ENCODE measurements around the gene ZNF160.
"Not testable (repeated sequence)": the region's sequence is repeated elsewhere in the genome, so short reads cannot be mapped to it uniquely, and the experiment has no call there.

Gene ZNF160

DNA sequence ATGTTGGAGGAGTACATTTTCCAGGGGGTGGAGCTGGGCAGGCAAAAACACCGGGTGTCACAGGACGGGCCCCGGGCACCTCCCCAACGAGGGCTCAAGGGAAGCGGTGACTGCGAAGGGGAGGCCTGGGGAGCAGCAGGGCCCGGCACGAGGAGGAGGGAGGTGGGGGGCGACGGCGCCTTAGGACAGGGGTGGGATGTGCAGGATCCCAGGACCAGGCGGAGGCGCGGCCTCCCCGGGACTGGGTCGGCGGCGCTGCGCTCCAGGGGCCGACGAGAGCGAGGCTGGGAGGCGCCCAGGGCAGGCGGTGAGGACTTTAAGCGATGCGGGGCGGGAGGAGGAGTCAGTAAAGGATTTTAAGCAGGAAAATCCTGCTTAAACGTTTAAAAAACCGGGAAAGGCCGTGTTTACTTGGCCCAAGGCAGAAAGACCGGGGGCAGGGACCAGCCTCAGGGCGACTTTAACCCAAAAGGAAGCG lies 427 bp downstream of the ZNF160 start:
- H2AFZ ChIP-seq (ENCODE audit: low read depth, low read length): no peak overlapping the region
- peak overlapping the region; percentile 84 for H3K4me3 ChIP-seq (ENCODE audit: low read length)
- peaks cover 13% of the 10 kb centered on the region for H3K4me1 ChIP-seq (ENCODE audit: insufficient read depth, low read length)
- H3K9me3 ChIP-seq (ENCODE audit: low read length): peaks cover 9% of the 10 kb centered on the region
- H3K36me3 ChIP-seq (ENCODE audit: insufficient read depth, low read length): peaks cover 19% of the 10 kb centered on the region
- H3K27me3 ChIP-seq (ENCODE audit: insufficient read depth, low read length): no peaks in the 10 kb centered on the region

DNA sequence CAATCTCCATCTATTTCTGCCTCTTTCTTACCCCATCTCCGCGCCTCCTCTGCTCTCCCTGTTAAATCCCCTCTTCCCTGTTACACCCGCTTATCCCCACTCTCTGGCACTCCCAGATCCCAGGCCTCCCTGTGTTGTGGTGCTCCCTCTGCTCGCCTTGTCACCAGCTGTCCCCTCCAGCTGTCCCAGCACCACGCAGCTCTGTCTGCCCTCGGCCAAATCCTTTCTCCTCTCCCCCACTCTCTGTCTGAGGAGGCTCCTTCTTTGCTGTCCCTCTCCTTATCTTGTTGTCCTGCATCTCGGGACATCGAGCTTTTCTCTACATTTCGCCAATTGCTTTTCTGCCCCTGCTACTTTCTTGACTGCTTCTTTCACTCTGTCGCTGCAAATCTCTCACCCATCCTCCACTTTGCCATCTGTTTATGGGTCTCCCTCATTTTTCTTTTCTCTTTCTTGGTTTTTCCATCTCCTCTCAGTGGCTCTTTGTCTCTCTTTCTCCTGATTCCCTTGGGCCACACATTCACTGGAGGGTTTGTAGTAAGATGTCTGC lies 941 bp downstream of the ZNF160 start:
- peak overlapping the region; percentile 84 for H3K4me3 ChIP-seq (ENCODE audit: low read length)
- H3K27me3 ChIP-seq (ENCODE audit: insufficient read depth, low read length): no peaks in the 10 kb centered on the region
- H3K4me1 ChIP-seq (ENCODE audit: insufficient read depth, low read length): peaks cover 13% of the 10 kb centered on the region
- peaks cover 10% of the 10 kb centered on the region for H3K9me3 ChIP-seq (ENCODE audit: low read length)
- H3K36me3 ChIP-seq (ENCODE audit: insufficient read depth, low read length): peaks cover 24% of the 10 kb centered on the region
- no peak overlapping the region for H2AFZ ChIP-seq (ENCODE audit: low read depth, low read length)

DNA sequence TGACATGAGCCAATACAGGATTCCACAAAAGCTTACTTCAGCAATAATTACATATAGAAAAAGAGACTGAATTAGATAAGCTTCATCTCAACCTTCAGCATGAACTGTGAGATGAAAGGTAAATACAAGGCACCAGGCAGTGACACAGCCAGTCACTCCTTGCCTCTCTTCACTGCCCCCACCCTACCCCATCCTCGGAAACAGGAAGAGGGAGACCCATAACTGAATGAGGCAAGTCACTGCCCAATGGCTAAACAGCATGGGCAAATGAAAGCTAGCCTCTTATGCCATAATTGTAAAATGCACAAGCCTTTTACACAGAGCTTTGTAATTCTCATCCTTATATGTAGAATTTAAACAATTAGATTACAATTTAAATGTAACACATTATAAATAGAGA lies 1.7 kb downstream of the ZNF160 start:
- H3K4me3 ChIP-seq (ENCODE audit: low read length): peak overlapping the region; percentile 84

DNA sequence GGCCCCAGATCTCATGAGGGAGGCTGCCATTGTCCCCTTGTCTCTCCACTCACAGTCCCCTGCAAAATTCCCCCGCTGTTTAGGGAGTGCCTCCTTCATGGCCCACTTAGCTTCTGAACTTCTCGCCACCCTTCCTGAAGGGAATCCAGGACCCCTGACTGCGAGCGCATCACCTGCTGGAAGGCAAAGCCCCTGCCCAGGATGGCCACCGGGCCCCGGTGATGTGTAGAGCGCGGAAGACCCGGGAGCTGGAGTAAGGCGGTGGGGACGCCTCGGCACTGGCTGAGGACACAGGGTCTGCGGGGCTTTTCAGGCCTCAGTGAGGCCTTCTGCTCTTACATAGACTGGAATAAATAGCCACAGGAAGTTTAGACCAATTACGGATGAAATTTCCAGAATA lies 4.7 kb downstream of the ZNF160 start:
- not testable (repeated sequence) for H3K27me3 ChIP-seq (ENCODE audit: insufficient read depth, low read length); H3K4me3 ChIP-seq (ENCODE audit: low read length); H2AFZ ChIP-seq (ENCODE audit: low read depth, low read length)
- Histone ChIP-seq H3K9me3 (ENCODE audit: low read length) (peaks cover 13% of the 10 kb centered on the region), H3K4me1 (ENCODE audit: insufficient read depth, low read length) (peaks cover 13% of the 10 kb centered on the region), H3K36me3 (ENCODE audit: insufficient read depth, low read length) (peaks cover 39% of the 10 kb centered on the region)

More for the DNA sequence above, 1.7 kb downstream of the ZNF160 start:
- H3K36me3 ChIP-seq (ENCODE audit: insufficient read depth, low read length): peaks cover 24% of the 10 kb centered on the region
- H3K9me3 ChIP-seq (ENCODE audit: low read length): peaks cover 10% of the 10 kb centered on the region
- H3K27me3 ChIP-seq (ENCODE audit: insufficient read depth, low read length): no peaks in the 10 kb centered on the region
- H2AFZ ChIP-seq (ENCODE audit: low read depth, low read length): no peak overlapping the region
- H3K4me1 ChIP-seq (ENCODE audit: insufficient read depth, low read length): peaks cover 13% of the 10 kb centered on the region

DNA sequence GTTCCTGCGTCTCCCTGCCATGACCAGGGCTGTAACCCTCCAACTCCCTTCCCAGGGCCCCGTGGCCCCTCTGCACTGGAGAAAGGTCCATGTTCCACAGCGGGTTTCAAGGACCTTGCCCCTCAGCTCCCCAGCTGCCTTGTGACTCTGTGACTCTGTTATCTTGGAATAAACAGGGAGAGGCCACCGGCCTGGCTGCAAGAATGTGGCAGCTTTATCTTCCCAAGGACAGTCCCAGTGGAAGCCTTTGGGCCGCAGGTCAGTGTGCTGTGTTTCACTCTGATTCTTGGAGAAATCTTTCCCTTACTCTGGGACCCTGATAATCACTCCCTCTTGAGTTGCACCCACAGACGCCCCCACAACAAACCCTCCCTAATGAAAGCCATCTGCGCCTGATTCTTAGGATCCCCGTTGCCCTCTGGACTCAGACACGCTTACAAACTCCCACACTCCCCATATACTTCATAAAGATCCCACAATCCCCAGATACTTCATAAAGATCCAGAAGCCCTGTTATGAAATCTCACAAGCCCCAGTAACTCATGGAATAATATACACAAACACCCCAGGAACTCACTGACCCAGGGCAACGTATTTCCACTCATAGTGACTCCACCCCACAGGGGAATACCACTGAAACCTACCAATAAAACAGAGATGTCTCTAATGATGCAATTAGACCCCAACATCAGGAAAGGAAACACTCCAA lies 6.1 kb downstream of the ZNF160 start:
- H2AFZ ChIP-seq (ENCODE audit: low read depth, low read length); H3K4me3 ChIP-seq (ENCODE audit: low read length); H3K27me3 ChIP-seq (ENCODE audit: insufficient read depth, low read length); H3K4me1 ChIP-seq (ENCODE audit: insufficient read depth, low read length): not testable (repeated sequence)
- H3K9me3 ChIP-seq (ENCODE audit: low read length): peaks cover 13% of the 10 kb centered on the region
- H3K36me3 ChIP-seq (ENCODE audit: insufficient read depth, low read length): peaks cover 43% of the 10 kb centered on the region

DNA sequence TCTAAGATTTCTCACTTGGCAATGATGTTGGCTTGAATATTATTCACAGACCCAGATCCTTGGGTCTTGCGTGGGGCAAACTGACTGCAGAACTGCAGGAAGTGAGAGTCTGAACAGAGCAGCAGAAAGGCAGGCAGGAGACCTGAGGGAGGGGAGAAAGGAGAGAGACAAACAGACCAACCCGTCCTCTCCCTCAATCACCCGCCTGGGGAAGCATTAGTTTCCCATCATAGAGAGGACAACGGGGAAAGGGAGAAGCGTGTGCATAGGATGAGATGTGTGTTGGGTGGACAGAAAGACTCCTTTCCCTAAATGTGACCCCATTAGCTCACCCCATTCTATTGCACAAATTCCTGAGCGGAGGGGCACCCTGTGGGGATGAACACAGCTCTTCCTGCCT lies 6.6 kb downstream of the ZNF160 start:
- Histone ChIP-seq H3K36me3 (ENCODE audit: insufficient read depth, low read length) (peaks cover 47% of the 10 kb centered on the region), H3K9me3 (ENCODE audit: low read length) (peaks cover 13% of the 10 kb centered on the region)
- not testable (repeated sequence) for H3K4me1 ChIP-seq (ENCODE audit: insufficient read depth, low read length); H3K4me3 ChIP-seq (ENCODE audit: low read length); H2AFZ ChIP-seq (ENCODE audit: low read depth, low read length); H3K27me3 ChIP-seq (ENCODE audit: insufficient read depth, low read length)

DNA sequence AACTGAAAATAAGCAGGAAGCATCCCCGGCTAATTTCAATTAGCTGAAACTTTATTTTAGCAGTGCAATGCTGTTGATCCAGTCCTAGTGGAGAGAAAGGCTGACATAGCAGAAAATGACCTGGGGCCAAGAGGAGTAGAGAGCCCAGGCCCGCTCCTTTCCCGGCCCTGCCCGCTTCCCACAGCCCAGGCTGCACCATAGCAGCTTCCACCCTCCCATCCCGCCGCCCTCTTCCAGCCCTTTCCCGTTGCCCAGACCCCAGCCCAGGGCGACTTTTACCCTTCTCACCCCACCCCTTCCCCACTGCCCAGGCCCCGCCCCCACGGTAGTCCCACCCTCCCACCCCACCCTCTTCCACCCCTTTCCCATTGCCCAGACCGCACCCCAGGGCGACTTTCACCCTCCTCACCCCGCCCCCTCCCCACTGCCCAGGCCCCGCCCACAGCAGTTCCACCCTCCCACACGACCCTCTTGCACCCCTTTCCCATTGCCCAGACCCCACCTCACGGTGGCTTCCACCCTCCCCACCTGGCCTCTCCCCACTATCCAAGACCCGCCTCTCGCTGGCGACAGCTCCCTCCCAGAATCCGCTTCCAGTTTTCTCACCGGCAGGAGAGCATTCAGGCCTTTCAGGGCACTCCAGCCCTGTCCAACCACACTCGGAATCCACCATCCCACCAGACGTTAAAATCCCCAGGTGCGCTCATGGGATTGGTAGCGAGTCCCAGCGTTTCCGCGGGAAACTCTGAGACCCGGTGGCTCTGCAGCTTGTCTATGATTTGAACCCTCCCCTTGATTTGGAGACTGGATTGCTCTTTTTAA lies 8.3 kb downstream of the ZNF160 start:
- no peak overlapping the region for H2AFZ ChIP-seq (ENCODE audit: low read depth, low read length)
- H3K4me3 ChIP-seq (ENCODE audit: low read length): no peak overlapping the region
- H3K4me1 ChIP-seq (ENCODE audit: insufficient read depth, low read length): no peaks in the 10 kb centered on the region
- H3K36me3 ChIP-seq (ENCODE audit: insufficient read depth, low read length): peaks cover 59% of the 10 kb centered on the region
- H3K9me3 ChIP-seq (ENCODE audit: low read length): peaks cover 13% of the 10 kb centered on the region
- no peaks in the 10 kb centered on the region for H3K27me3 ChIP-seq (ENCODE audit: insufficient read depth, low read length)

DNA sequence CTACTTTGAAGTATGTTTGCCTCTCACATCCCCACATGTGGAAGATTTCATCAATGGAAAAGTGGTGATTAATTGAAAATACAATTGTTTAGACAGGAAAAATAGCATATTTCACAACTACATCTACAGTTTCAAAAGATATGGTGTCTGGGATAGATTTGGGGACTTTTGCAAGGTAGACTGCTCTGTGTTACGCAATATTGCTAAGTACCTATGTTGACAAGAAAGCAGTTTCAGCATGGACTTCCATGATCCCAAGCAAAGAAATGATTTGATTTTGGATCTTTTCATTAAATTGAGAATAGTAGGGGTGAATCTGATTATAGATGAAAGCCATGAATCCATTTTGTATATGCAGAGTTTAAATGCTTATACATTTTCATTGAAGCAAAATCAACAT lies 10.5 kb downstream of the ZNF160 start:
- H3K4me1 ChIP-seq (ENCODE audit: insufficient read depth, low read length): no peaks in the 10 kb centered on the region
- H3K4me3 ChIP-seq (ENCODE audit: low read length): no peak overlapping the region
- H3K36me3 ChIP-seq (ENCODE audit: insufficient read depth, low read length): peaks cover 61% of the 10 kb centered on the region
- peaks cover 4% of the 10 kb centered on the region for H3K9me3 ChIP-seq (ENCODE audit: low read length)
- H2AFZ ChIP-seq (ENCODE audit: low read depth, low read length): no peak overlapping the region
- H3K27me3 ChIP-seq (ENCODE audit: insufficient read depth, low read length): no peaks in the 10 kb centered on the region

DNA sequence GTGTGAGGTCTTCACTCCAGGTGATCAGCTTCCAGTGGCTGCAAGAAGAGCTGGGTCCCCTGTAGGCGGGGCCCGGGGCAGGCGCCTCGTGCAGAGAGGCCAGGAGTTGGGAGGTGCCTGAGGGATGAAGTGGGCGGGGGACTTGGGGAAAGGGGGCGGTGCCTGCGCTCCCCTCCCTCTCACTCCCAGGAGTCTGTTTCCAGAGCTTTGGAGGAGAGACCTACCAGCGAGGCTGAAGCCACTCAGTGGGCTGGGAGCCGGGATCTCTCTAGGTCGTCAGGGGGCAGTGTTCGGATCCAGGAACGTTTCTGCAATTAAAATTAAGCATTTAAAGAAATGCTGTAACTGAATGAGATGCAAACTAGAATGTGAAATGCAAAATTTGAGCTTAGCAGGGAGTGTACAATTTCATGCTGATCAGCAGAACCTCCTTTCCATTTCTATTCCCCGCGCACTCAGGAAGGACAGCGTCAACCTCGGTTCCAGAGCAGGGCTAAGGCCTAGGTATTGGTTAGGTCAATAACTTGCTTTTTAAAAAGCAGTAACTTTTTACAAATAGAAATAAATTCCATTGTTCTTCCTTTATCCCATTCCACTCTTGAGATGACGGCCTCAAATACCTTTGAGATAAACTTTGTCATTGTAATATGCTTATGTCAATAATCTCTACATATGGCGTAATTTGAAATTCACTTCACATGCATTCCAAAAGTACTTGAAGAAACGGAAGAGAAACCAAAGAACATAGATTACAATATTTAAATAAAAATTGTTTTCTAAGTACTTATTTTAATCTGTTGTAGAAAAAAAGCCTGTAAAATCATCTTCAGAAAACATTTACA lies 11.6 kb downstream of the ZNF160 start:
- H3K36me3 ChIP-seq (ENCODE audit: insufficient read depth, low read length): peaks cover 63% of the 10 kb centered on the region
- H3K4me1 ChIP-seq (ENCODE audit: insufficient read depth, low read length): no peaks in the 10 kb centered on the region
- no peaks in the 10 kb centered on the region for H3K27me3 ChIP-seq (ENCODE audit: insufficient read depth, low read length)
- no peak overlapping the region for H3K4me3 ChIP-seq (ENCODE audit: low read length)
- H2AFZ ChIP-seq (ENCODE audit: low read depth, low read length): no peak overlapping the region
- H3K9me3 ChIP-seq (ENCODE audit: low read length): peaks cover 4% of the 10 kb centered on the region

DNA sequence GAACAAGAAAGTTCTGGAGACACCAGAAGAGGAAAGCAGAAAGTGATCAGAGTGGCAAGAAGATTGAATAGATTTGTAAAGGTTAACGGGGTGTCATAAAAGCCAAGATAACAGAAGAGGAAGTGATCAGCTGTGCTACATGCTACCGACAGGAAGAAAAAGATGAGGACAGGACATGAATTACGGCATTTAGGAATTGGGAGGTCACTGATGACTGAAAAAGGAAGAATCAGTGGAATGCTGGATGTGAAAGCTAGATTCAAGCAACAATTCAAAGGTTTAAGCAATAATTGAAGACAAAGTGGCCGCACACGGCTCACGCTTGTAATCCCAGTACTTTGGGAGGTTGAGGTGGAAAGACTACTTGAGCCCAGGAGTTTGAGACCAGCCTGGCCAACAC lies 15.1 kb downstream of the ZNF160 start:
- Histone ChIP-seq H3K36me3 (ENCODE audit: insufficient read depth, low read length) (peaks cover 80% of the 10 kb centered on the region), H3K4me1 (ENCODE audit: insufficient read depth, low read length) (no peaks in the 10 kb centered on the region), H2AFZ (ENCODE audit: low read depth, low read length) (no peak overlapping the region), H3K9me3 (ENCODE audit: low read length) (peaks cover 8% of the 10 kb centered on the region), H3K27me3 (ENCODE audit: insufficient read depth, low read length) (no peaks in the 10 kb centered on the region), H3K4me3 (ENCODE audit: low read length) (no peak overlapping the region)

DNA sequence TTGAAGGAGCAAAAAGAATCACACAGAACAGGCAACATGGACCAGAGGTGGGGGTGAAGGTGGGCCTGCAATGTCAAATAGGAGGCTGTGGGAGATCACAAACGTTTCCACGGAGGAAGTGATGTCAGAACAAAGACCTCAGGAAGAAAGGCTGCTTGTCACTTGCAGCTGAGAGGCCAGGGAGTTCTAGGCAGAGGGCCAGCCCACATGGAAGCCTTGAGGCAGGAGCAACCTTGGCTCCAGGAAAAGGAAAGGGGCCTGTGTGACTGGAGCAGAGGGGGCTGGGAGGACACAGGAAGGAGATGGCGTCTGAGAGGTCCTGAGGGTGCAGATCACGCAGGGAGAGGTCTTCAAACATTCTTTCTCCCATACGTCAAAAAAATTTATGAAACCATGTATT lies 16.3 kb downstream of the ZNF160 start:
- H3K4me3 ChIP-seq (ENCODE audit: low read length): no peak overlapping the region

DNA sequence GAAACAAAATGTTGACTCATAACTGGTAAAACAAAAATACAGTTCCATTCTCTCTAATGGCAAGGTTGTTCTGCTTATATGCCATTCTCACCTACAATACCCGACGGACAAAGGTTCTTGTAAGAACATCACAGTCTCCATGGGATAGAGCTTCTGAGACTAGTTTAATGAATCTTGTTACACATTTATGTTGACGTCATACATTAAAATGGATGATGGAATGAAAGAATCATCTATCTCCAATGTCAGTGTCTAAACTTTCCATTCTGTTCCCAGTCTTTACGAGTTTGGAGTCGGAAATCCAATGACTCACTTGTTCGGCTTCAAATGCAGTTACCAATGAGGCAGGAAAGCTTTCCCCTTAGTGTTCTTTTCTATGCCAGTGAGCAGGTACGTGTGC lies 17.7 kb downstream of the ZNF160 start:
- Histone ChIP-seq H3K4me3 (ENCODE audit: low read length) (no peak overlapping the region), H3K36me3 (ENCODE audit: insufficient read depth, low read length) (peaks cover 68% of the 10 kb centered on the region), H3K4me1 (ENCODE audit: insufficient read depth, low read length) (no peaks in the 10 kb centered on the region), H3K27me3 (ENCODE audit: insufficient read depth, low read length) (no peaks in the 10 kb centered on the region), H3K9me3 (ENCODE audit: low read length) (peaks cover 19% of the 10 kb centered on the region), H2AFZ (ENCODE audit: low read depth, low read length) (no peak overlapping the region)

More for the DNA sequence above, 16.3 kb downstream of the ZNF160 start:
- H2AFZ ChIP-seq (ENCODE audit: low read depth, low read length): no peak overlapping the region
- H3K4me1 ChIP-seq (ENCODE audit: insufficient read depth, low read length): no peaks in the 10 kb centered on the region
- peaks cover 82% of the 10 kb centered on the region for H3K36me3 ChIP-seq (ENCODE audit: insufficient read depth, low read length)
- peaks cover 13% of the 10 kb centered on the region for H3K9me3 ChIP-seq (ENCODE audit: low read length)
- no peaks in the 10 kb centered on the region for H3K27me3 ChIP-seq (ENCODE audit: insufficient read depth, low read length)
